K562 (cell line): ENCODE results near the gene MPPED1. TPM values are rescaled to one million over a fixed set of nuclear protein-coding genes. Genes with fewer than 3 reads are reported as not detected.

Source experiments
- ATAC-seq: fragments of 200-7000 bp; cut with Tn5 transposase; 3 replicates; pipeline ENCODE4 v1.9.1; 2020; ENCODE audit warnings: moderate library complexity
- BruUV-seq: library from RNA; stranded (reverse); fragments of 400-500 nt; replicated peaks from 2 replicates; lab custom pipeline; 2021; lab: Mats Ljungman, UMichigan
- CTCF ChIA-PET: fragments of 300-600 bp; formaldehyde crosslinking; extraction: SDS; loops from one replicate; lab custom pipeline; 2021; ENCODE audit warnings: low intra/inter-chr PET ratio; lab: Yijun Ruan, JAX
- POLR2A ChIA-PET: fragments of 300-600, 350-650 bp; sonication (Branson Sonifier 250); formaldehyde crosslinking; extraction: SDS; loops from one replicate; lab custom pipeline; 2021; ENCODE audit warnings: antibody characterized with exemption, inconsistent platforms; lab: Yijun Ruan, JAX
- DNase-seq, 4 experiments: peaks; one replicate each; pipeline versions ENCODE4 v3.0.0 to v3.0.0-alpha.2; 2011 to 2018; ENCODE audit warnings: low spot score in 3 of 4, mixed read lengths in 3 of 4; ENCODE audit errors: extremely low read depth in 1 of 4
- FAIRE-seq: peaks from 2 replicates; lab custom pipeline; 2011; peaks lifted over from hg19 to GRCh38; lab: Jason Lieb, UNC
- H2AFZ ChIP-seq: 2 replicates; pipeline ENCODE4 v1.6.0; 2011; ENCODE audit warnings: low read depth, low read length, control low read depth, inconsistent platforms
- H3K27ac ChIP-seq: fragments of 200-600 bp; 3 replicates; pipeline ENCODE4 v1.8.0; 2011; ENCODE audit warnings: low read depth, mild to moderate bottlenecking, control low read depth, inconsistent platforms, low read length, moderate library complexity, mixed read lengths; ENCODE audit errors: extremely low read depth
- H3K27me3 ChIP-seq, 2 experiments: fragments of 300-600 bp in 1 of 2; 2 replicates in 1 of 2; 3 replicates in 1 of 2; pipeline versions ENCODE4 v1.6.0 to v1.8.0; 2011; ENCODE audit warnings: inconsistent platforms in 2 of 2, low read length in 2 of 2, mild to moderate bottlenecking in 1 of 2, mixed read lengths in 1 of 2, moderate library complexity in 1 of 2; ENCODE audit not compliant: control insufficient read depth in 2 of 2, insufficient read depth in 2 of 2
- H3K36me3 ChIP-seq: fragments of 300-600 bp; 3 replicates; pipeline ENCODE4 v1.8.0; 2011; ENCODE audit warnings: mild to moderate bottlenecking, low read length, inconsistent platforms; ENCODE audit not compliant: control insufficient read depth, insufficient read depth
- H3K4me1 ChIP-seq, 2 experiments: fragments of 200-600 bp in 1 of 2; replicated peaks in 1 of 2; 2 replicates in 1 of 2; 3 replicates in 1 of 2; pipeline versions ENCODE4 v1.5.1 to v1.8.0; 2011; ENCODE audit warnings: inconsistent platforms in 2 of 2, low read length in 2 of 2, mild to moderate bottlenecking in 1 of 2, mixed read lengths in 1 of 2, moderate library complexity in 1 of 2; ENCODE audit not compliant: control insufficient read depth in 2 of 2, insufficient read depth in 2 of 2
- H3K4me2 ChIP-seq: 2 replicates; pipeline ENCODE4 v1.6.1; 2011; ENCODE audit warnings: low read length, control low read depth, inconsistent platforms, mixed read lengths; ENCODE audit not compliant: insufficient read depth
- H3K4me3 ChIP-seq: fragments of 200-600 bp; sonication (generic), shearing (Covaris generic); 2 replicates; pipeline ENCODE4 v1.5.1; 2016; ENCODE audit warnings: control low read depth, inconsistent platforms
- H3K79me2 ChIP-seq: fragments of 200-600 bp; 3 replicates; pipeline ENCODE4 v1.8.0; 2011; ENCODE audit warnings: low read length, inconsistent platforms; ENCODE audit not compliant: control insufficient read depth, insufficient read depth
- H3K9ac ChIP-seq, 2 experiments: 2 replicates each; pipeline versions ENCODE4 v1.6.0 to v1.6.1; 2011; ENCODE audit warnings: low read depth in 2 of 2, low read length in 2 of 2, control low read depth in 1 of 2, inconsistent platforms in 1 of 2, mild to moderate bottlenecking in 1 of 2, mixed read lengths in 1 of 2; ENCODE audit not compliant: insufficient read depth in 1 of 2
- H3K9me1 ChIP-seq: one replicate; pipeline ENCODE4 v1.6.0; 2011; ENCODE audit warnings: inconsistent platforms, mild to moderate bottlenecking, low read length, moderate library complexity; ENCODE audit not compliant: control insufficient read depth, insufficient read depth
- H3K9me3 ChIP-seq: replicated peaks from 2 replicates; pipeline ENCODE4 v1.5.1; 2011; ENCODE audit warnings: low read depth, low read length, inconsistent platforms; ENCODE audit not compliant: control insufficient read depth, insufficient read depth
- H4K20me1 ChIP-seq: replicated peaks from 2 replicates; pipeline ENCODE4 v1.6.1; 2011; ENCODE audit warnings: low read length, inconsistent platforms, mixed read lengths; ENCODE audit not compliant: control insufficient read depth, insufficient read depth
- CAMTA2 ChIP-seq: fragments of 250-450 bp; sonication (Bioruptor Pico); conservative IDR thresholded peaks from 2 replicates; pipeline ENCODE4 v1.5.1; 2022
- MAFF ChIP-seq: IDR thresholded peaks from 2 replicates; pipeline ENCODE4 v1.6.1; 2012; ENCODE audit warnings: low read length, improper control_type of control experiment
- ZBTB40 ChIP-seq, 2 experiments: fragments of 450-650 bp in 1 of 2; sonication (generic) in 1 of 2; formaldehyde crosslinking in 1 of 2; IDR thresholded peaks; 2 replicates each; pipeline versions ENCODE4 v1.7.1 to v1.9.0; 2016 to 2022; ENCODE audit warnings: inconsistent platforms in 1 of 2, mild to moderate bottlenecking in 1 of 2, missing genetic modification reagents in 1 of 2
- ZKSCAN3 ChIP-seq: fragments of 250-450 bp; sonication (Bioruptor Pico); IDR thresholded peaks from 2 replicates; pipeline ENCODE4 v1.4.0; 2020
- ZMIZ1 ChIP-seq, 2 experiments: fragments of 150-350 bp in 1 of 2; IDR thresholded peaks; 2 replicates each; pipeline ENCODE4 v1.6.1; 2012 to 2016; ENCODE audit warnings: low read depth in 2 of 2, low read length in 2 of 2, mild to moderate bottlenecking in 1 of 2, moderate library complexity in 1 of 2
- ZNF280B ChIP-seq: fragments of 250-450 bp; sonication (Bioruptor Pico); IDR thresholded peaks from 2 replicates; pipeline ENCODE4 v1.5.1; 2021; ENCODE audit warnings: mild to moderate bottlenecking
- ZNF561 ChIP-seq: fragments of 450-650 bp; formaldehyde crosslinking; conservative IDR thresholded peaks from 2 replicates; pipeline ENCODE4 v1.4.0; 2020; ENCODE audit warnings: mild to moderate bottlenecking, moderate library complexity
- WGBS: fragments of 100-300 bp; shearing (Covaris generic); methylation state at CpG from one replicate; pipeline ENCODE4 v1.1.6; 2016; ENCODE audit warnings: low coverage, mixed read lengths; ENCODE audit not compliant: insufficient coverage; ENCODE audit errors: missing lambda C conversion rate; 5-methylcytosine and 5-hydroxymethylcytosine counted together
- in situ Hi-C: fragments of 300-500 bp; cut with MboI; formaldehyde crosslinking; loops from 4 replicates; pipeline ENCODE4 v1.15.0; 2018; ENCODE audit warnings: inconsistent platforms, mixed read lengths
- intact Hi-C: fragments of 100-400 bp; cut with micrococcal nuclease; formaldehyde crosslinking; loops from 2 replicates; pipeline ENCODE4 v1.14.2; 2022
- polyA plus RNA-seq, 8 experiments: library from polyadenylated mRNA; depleted of rRNA in 4 of 8; stranded (reverse) in 5 of 8; unstranded in 3 of 8; fragments of >200 nt; fragmentation: Nextera tagmentation in 2 of 8; fragmentation: Illumina TruSeq in 1 of 8; extraction: Ambion mirVana in 2 of 8; extraction: Trizol in 1 of 8; gene quantifications; 2 replicates each; pipeline versions ENCODE4 v1.2.1 to v1.2.3, GENCODE V29; 2011 to 2014; ENCODE audit warnings: inconsistent platforms in 1 of 8, missing spikeins in 1 of 8
- total RNA-seq, 7 experiments: library from RNA; depleted of rRNA in 6 of 7; stranded (reverse); fragments of >200 nt in 6 of 7; fragmentation: Illumina TruSeq in 2 of 7; extraction: Trizol in 2 of 7; gene quantifications; 2 replicates each; pipeline versions ENCODE4 v1.2.1 to v1.2.3, GENCODE V29; 2011 to 2021; ENCODE audit warnings: low replicate concordance in 1 of 7

MPPED1 gene
- total and polyA plus RNA-seq, 9 of the 15 experiments (the other 6 are each of a cell fraction or from before 2014, with no cell fraction given), result not detected

- no peaks in the 10 kb centered on the region for H4K20me1 ChIP-seq
- ChIA-PET POLR2A (no interaction called here), CTCF (no interaction called here)
- no peaks in the 10 kb centered on the region for H3K4me1 ChIP-seq
- no peak overlapping the region for H3K27ac ChIP-seq
- WGBS, result 0% methylated on average over 2 of the region's 2 CpGs
- no peaks in the 10 kb centered on the region for H3K36me3 ChIP-seq
- DNase-seq, result no peak
- no peaks in the 10 kb centered on the region; a peak in 1 of 5 replicates for H3K27me3 ChIP-seq
- no peaks in the 10 kb centered on the region for H3K9me1 ChIP-seq
- H3K9me3 ChIP-seq, result no peaks in the 10 kb centered on the region
- no peaks in the 10 kb centered on the region for H3K79me2 ChIP-seq
- TF ChIP-seq ZKSCAN3 (CRISPR knock-in tag), result no peak
- TF ChIP-seq ZNF561, result no peak
- no peak for TF ChIP-seq ZBTB40 (IDR thresholded peaks at IDR 0.05)
- no peak for TF ChIP-seq ZBTB40 (CRISPR knock-in tag; IDR thresholded peaks at IDR 0.05)
- TF ChIP-seq MAFF, result no peak
- TF ChIP-seq ZNF280B, result no peak
- TF ChIP-seq CAMTA2 (CRISPR knock-in tag), result no peak
- no peak for TF ChIP-seq ZMIZ1 (IDR thresholded peaks at IDR 0.05; ENCODE audit: low read depth in 2 of 2, low read length in 2 of 2)
- intact Hi-C loops (no loop called here), in situ Hi-C loops (no loop called here)
- H2AFZ ChIP-seq, result no peak overlapping the region
- FAIRE-seq, result no peak
- no peak overlapping the region for H3K4me2 ChIP-seq
- no peak for ATAC-seq
- H3K9ac ChIP-seq, result no peak overlapping the region
- BruUV-seq, result no TSS peak
- no peak overlapping the region for H3K4me3 ChIP-seq
Measured at GRCh38 chr22:43520632-43521039, 108.8 kb downstream of the MPPED1 start.
